Measurements from ENCODE around the gene NDUFAF2. TPM values are rescaled to one million over a fixed set of nuclear protein-coding genes. Genes with fewer than 3 reads are reported as not detected.

NDUFAF2 gene
- total RNA-seq, 1 donor from 2014 or later = 27.5 TPM

GRCh38 chr5:60992871-60993270 is 47.9 kb downstream of the NDUFAF2 start:
- H3K4me1 Mint-ChIP-seq (ENCODE audit: unreplicated experiment) = no peaks in the 10 kb centered on the region
- H3K4me3 Mint-ChIP-seq = no peak overlapping the region
- no peak overlapping the region for H3K27ac Mint-ChIP-seq
- H3K36me3 Mint-ChIP-seq = peaks cover 16% of the 10 kb centered on the region
- no peak for TF ChIP-seq CTCF (conservative IDR thresholded peaks at IDR 0.05)
- no peaks in the 10 kb centered on the region for H3K27me3 Mint-ChIP-seq
- no peak for DNase-seq (ENCODE audit: extremely low spot score, unreplicated experiment)
- no peaks in the 10 kb centered on the region for H3K9me3 Mint-ChIP-seq

DNA sequence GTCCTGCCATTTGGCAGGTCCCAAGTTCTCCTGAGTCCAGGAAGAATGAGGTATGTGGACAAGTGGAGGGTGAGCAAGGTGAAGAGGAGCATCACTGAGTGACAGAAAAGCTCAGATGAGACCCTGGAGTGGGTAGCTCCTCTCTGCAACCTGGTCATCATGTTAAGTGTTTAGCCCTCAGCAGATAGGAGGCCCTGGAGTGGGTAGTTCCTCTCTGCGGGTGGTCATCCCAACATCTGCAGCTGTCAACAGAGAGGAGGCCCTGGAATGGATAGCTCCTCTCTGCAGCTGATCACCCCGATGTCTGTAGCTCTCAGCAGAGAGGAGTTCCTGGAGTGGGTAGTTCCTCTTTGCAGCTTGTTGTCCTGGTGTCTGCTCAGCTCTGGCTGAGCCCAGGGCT is 48.4 kb downstream of the NDUFAF2 start:
- Mint-ChIP-seq H3K9me3 (no peaks in the 10 kb centered on the region), H3K4me3 (no peak overlapping the region), H3K36me3 (peaks cover 16% of the 10 kb centered on the region), H3K27me3 (no peaks in the 10 kb centered on the region), H3K4me1 (ENCODE audit: unreplicated experiment) (no peaks in the 10 kb centered on the region), H3K27ac (no peak overlapping the region)
- DNase-seq (ENCODE audit: extremely low spot score, unreplicated experiment) = no peak
- TF ChIP-seq CTCF (conservative IDR thresholded peaks at IDR 0.05) = no peak

- no peak overlapping the region for H3K4me3 Mint-ChIP-seq
- no peaks in the 10 kb centered on the region for H3K4me1 Mint-ChIP-seq (ENCODE audit: unreplicated experiment)
- no peak overlapping the region for H3K27ac Mint-ChIP-seq
- H3K27me3 Mint-ChIP-seq = no peaks in the 10 kb centered on the region
- DNase-seq (ENCODE audit: extremely low spot score, unreplicated experiment) = no peak
- TF ChIP-seq CTCF (conservative IDR thresholded peaks at IDR 0.05) = no peak
- H3K9me3 Mint-ChIP-seq = no peaks in the 10 kb centered on the region
- H3K36me3 Mint-ChIP-seq = peaks cover 16% of the 10 kb centered on the region
Measured at GRCh38 chr5:60993875-60994571, 49.0 kb downstream of the NDUFAF2 start.

DNA sequence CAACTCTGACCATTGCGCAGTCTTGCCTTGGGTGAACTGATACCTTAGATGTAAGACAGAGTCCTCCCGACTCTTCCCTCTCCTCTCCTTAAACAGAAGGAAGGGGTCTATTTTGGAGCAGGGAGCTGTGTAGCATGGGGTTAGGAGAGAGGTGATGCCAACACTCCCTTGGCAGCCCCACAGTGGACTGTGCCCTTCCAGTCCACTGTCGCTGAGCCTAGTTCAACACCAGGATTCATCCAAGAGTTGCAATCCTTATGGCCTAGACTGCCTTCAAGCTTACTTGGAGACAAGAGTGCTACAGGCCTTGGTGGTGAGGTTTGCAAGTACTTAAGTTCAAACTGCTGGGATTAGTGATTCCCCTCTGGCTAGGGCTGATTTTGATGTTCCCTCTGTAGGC is 51.4 kb downstream of the NDUFAF2 start:
- Mint-ChIP-seq H3K36me3 (peaks cover 15% of the 10 kb centered on the region), H3K27me3 (no peaks in the 10 kb centered on the region), H3K27ac (no peak overlapping the region), H3K9me3 (no peaks in the 10 kb centered on the region), H3K4me1 (ENCODE audit: unreplicated experiment) (no peaks in the 10 kb centered on the region), H3K4me3 (no peak overlapping the region)
- TF ChIP-seq CTCF (conservative IDR thresholded peaks at IDR 0.05) = no peak
- no peak for DNase-seq (ENCODE audit: extremely low spot score, unreplicated experiment)

GRCh38 chr5:60997721-60998120 is 52.7 kb downstream of the NDUFAF2 start:
- H3K36me3 Mint-ChIP-seq = peaks cover 6% of the 10 kb centered on the region
- no peaks in the 10 kb centered on the region for H3K4me1 Mint-ChIP-seq (ENCODE audit: unreplicated experiment)
- no peaks in the 10 kb centered on the region for H3K27me3 Mint-ChIP-seq
- no peak overlapping the region for H3K27ac Mint-ChIP-seq
- H3K4me3 Mint-ChIP-seq = no peak overlapping the region
- DNase-seq (ENCODE audit: extremely low spot score, unreplicated experiment) = no peak
- H3K9me3 Mint-ChIP-seq = no peaks in the 10 kb centered on the region
- TF ChIP-seq CTCF (conservative IDR thresholded peaks at IDR 0.05) = no peak
